ENCODE data around the gene EXOSC10. TPM values are rescaled to one million over a fixed set of nuclear protein-coding genes. Genes with fewer than 3 reads are reported as not detected.

EXOSC10 gene
- total RNA-seq, 4 donors from 2014 or later = 39.3 to 56.2 (median 41.0) TPM

- 60 to 94% methylated on average over 1 to 2 of the region's 2 CpGs for WGBS, 2 donors (ENCODE audit: low coverage in 1 of 2)
- ATAC-seq = no peak
- Histone ChIP-seq H3K9me3 (no peaks in the 10 kb centered on the region), H3K4me1 (no peaks in the 10 kb centered on the region), H3K27ac (no peak overlapping the region), H3K4me3 (no peak overlapping the region), H3K36me3 (peaks cover 2 to 95% of the 10 kb centered on the region in 2 donors), H3K27me3 (no peaks in the 10 kb centered on the region)
- TF ChIP-seq CTCF (IDR thresholded peaks at IDR 0.05) (no peak), EP300 (IDR thresholded peaks at IDR 0.05) (no peak), POLR2A (IDR thresholded peaks at IDR 0.05) (no peak), POLR2AphosphoS5 (IDR thresholded peaks at IDR 0.05) (no peak)
These were observed 16.6 kb upstream of the EXOSC10 start for GRCh38 chr1:11116318-11116717.

GRCh38 chr1:11114966-11115365, 15.3 kb upstream of the EXOSC10 start:
- peaks cover 2 to 95% of the 10 kb centered on the region in 2 donors for H3K36me3 ChIP-seq

GRCh38 chr1:11109047-11109760, 9.5 kb upstream of the EXOSC10 start:
- Histone ChIP-seq H3K27ac (no peak overlapping the region), H3K36me3 (peaks cover 2 to 90% of the 10 kb centered on the region in 2 donors), H3K4me1 (no peaks in the 10 kb centered on the region), H3K9me3 (no peaks in the 10 kb centered on the region), H3K4me3 (no peak overlapping the region), H3K27me3 (no peaks in the 10 kb centered on the region)
- TF ChIP-seq CTCF (IDR thresholded peaks at IDR 0.05) = no peak
- no peak for TF ChIP-seq POLR2AphosphoS5 (IDR thresholded peaks at IDR 0.05)
- no peak for TF ChIP-seq POLR2A (IDR thresholded peaks at IDR 0.05)
- no peak for TF ChIP-seq EP300 (IDR thresholded peaks at IDR 0.05)
- 58 to 69% methylated on average over 6 of the region's 7 CpGs for WGBS, 2 donors (ENCODE audit: low coverage in 1 of 2)
- ATAC-seq = no peak

More at GRCh38 chr1:11114966-11115365, 15.3 kb upstream of the EXOSC10 start:
- Histone ChIP-seq H3K4me3 (no peak overlapping the region), H3K4me1 (no peaks in the 10 kb centered on the region), H3K27ac (no peak overlapping the region), H3K9me3 (no peaks in the 10 kb centered on the region), H3K27me3 (no peaks in the 10 kb centered on the region)
- 59 to 88% methylated on average over 3 of the region's 3 CpGs for WGBS, 2 donors (ENCODE audit: low coverage in 1 of 2)
- TF ChIP-seq EP300 (IDR thresholded peaks at IDR 0.05) (no peak), POLR2AphosphoS5 (IDR thresholded peaks at IDR 0.05) (no peak), POLR2A (IDR thresholded peaks at IDR 0.05) (no peak), CTCF (IDR thresholded peaks at IDR 0.05) (no peak)
- ATAC-seq = no peak

- peaks cover under 1 to 74% of the 10 kb centered on the region in 2 donors for H3K36me3 ChIP-seq
- H3K9me3 ChIP-seq = no peaks in the 10 kb centered on the region
- no peak overlapping the region for H3K27ac ChIP-seq
- 80 to 83% methylated on average over 5 of the region's 5 CpGs for WGBS, 2 donors (ENCODE audit: low coverage in 1 of 2)
- ATAC-seq = no peak
- no peak overlapping the region for H3K4me3 ChIP-seq
- no peaks in the 10 kb centered on the region for H3K27me3 ChIP-seq
- no peaks in the 10 kb centered on the region for H3K4me1 ChIP-seq
- TF ChIP-seq EP300 (IDR thresholded peaks at IDR 0.05) (no peak), POLR2A (IDR thresholded peaks at IDR 0.05) (no peak), CTCF (IDR thresholded peaks at IDR 0.05) (no peak), POLR2AphosphoS5 (IDR thresholded peaks at IDR 0.05) (no peak)
These were observed 7.9 kb upstream of the EXOSC10 start for GRCh38 chr1:11107599-11107998.

- H3K27me3 ChIP-seq = no peaks in the 10 kb centered on the region
- ATAC-seq = no peak
- H3K36me3 ChIP-seq = peaks cover 0 to 54% of the 10 kb centered on the region in 2 donors
- H3K27ac ChIP-seq = no peak overlapping the region
- no peak for TF ChIP-seq EP300 (IDR thresholded peaks at IDR 0.05)
- no peak for TF ChIP-seq CTCF (IDR thresholded peaks at IDR 0.05)
- no peak for TF ChIP-seq POLR2A (IDR thresholded peaks at IDR 0.05)
- TF ChIP-seq POLR2AphosphoS5 (IDR thresholded peaks at IDR 0.05) = no peak
- no peaks in the 10 kb centered on the region for H3K4me1 ChIP-seq
- WGBS, 2 donors (ENCODE audit: low coverage in 1 of 2) = 93 to 98% methylated on average over 7 of the region's 10 CpGs
- no peak overlapping the region for H3K4me3 ChIP-seq
- no peaks in the 10 kb centered on the region for H3K9me3 ChIP-seq
These were observed 5.9 kb upstream of the EXOSC10 start for GRCh38 chr1:11105586-11105985.
